HS-27A (cell line): ENCODE data around the gene GBA3.

ENCODE experiments used
- DNase-seq: peaks from one replicate; pipeline ENCODE4 v3.0.0-alpha.2; 2012; ENCODE audit warnings: low read depth, missing footprints

Gene GBA3

DNA sequence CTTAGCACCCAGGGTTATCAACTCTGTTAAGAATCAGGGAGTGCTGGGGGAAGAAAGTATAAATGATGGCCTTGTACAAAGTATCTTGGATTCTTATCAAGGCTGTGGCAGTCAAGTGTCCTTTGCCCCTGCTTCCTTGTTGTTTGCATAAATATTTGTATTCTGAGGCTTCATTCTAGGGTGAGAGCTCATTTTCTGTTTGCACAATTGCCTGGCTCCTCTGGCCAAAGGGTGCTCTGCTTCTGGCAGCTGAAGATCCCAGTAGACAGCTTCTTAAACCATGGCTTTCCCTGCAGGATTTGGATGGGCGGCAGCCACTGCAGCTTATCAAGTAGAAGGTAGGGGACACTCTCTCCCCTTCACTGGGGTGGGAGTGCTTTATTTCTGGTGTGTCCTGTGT is at the start of gene GBA3:
Gene GBA3 (plus strand): TSS at position 202 of the 400 bp plus-strand sequence.
- no peak for DNase-seq

DNA sequence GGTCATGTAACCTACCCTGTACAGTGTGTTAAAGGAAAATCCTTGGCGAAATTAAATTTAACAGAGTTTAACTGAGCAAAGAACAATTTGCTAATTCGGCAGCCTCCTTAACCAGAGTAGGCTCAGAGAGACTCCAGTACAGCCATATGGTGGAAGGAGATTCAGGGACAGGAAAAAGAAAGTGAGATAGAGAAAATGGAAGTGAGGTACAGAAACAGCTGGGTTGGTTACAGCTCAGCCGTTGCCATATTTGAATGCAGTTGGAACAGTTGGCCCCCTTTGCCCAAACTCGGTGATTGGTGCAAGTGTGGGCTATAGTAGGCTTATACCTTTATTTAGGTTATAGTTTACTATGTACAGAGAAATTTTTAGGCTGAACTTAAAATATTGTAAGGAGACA is 48.8 kb upstream of the GBA3 start:
- no peak for DNase-seq

DNA sequence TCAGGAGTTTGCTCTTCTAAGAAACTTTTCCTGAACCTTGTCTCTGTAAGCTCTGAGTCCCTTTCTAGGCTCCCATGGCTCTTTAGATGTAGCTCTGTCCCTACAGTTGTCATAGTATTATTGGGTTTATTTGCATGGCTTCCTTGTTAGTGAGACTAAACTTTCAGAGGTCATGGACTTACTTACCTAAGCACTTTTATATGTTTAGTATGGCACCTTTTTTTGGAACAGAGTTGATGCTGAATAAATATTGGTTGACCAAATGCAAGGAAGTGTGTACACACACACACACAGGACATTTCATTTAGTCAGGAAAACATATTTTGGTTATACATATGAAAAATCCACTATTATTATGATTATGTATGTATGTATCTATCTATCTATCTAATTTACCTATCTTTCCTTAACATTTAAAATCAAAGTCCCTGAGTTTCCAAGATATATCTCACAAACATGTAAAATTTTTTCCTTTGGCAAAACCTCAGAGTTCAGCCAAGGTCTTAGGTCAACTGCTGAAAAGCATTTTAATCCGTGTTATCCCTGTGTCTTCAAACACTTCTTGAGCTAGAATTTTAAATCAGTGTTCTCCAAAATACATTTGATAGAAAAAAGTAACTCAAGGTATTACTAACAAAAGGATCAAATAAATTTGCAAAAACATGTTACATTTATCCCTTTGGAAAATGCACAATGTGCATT is 47.1 kb upstream of the GBA3 start:
- DNase-seq: no peak

DNA sequence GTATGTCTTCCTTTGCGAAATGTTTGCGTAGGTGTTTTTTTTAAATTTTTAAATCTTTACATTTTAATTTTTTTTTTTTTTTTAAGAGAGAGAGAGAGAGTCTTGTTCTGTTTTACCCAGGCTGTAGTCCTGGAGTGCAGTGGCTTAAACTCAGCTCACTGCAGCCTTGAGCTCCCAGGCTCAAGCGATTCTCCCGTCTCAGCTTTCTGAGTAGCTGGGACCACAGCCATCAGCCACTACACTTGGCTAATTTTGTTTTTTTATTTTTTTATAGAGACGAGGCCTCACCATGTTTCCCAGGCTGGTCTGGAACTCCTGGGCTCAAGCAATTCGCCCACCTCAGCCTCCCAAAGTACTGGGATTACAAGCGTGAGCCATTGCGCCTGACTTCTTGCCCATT is 43.7 kb upstream of the GBA3 start:
- DNase-seq: no peak

DNA sequence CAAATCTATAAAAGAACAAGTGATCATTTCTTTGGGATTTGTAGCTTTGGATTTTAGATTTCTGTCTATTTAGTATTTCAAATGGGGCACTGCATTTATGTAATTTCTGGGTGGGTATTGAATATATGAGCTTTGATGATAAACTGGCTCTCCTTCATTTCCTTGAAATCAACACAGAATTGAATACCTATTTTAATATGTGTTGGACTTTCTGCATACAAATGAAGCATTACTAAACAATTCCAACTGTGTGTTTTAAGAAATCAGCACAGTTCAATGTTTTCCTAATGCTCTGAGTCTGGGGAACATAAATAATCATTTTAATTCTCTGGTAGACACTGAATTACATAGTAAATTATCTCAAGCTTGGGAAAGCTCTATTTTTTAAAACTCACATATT is 42.0 kb upstream of the GBA3 start:
- no peak for DNase-seq

DNA sequence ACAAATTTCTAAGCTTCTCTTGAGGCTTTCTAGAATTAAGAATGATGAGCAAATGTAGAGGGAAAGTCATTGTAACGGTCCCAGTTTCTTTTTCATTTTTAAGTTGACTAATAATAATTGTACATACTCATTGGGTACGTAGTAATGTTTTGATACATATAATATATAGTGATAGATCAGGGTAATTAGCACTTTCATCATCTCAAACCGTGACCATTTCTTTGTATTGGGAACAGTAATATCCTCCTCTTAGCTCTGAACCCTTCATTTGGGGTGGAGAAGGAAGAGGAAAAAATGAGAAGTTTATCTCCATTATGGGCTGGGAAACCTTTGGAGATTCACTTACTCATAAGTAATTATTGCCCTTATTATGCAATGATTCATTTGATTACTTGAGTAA is 39.0 kb upstream of the GBA3 start:
- no peak for DNase-seq

DNA sequence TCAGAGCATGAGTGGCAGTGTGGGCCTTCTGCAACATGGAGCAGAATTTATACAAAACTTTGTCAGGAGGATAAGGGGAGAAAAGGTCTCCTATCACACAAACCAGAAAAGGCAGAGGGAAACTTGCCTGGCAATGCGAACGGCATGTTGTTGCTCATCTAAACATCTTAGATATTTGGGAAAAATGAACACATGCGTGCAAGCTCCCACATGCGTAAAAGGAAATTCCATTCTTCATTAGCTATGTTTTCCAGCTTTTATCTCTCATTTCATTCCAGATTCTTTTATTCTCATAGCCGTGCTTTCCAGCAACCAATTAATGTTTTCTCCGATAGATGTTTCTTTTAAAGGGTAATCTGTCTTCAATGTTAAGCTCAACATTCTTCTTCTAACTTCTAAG is 31.3 kb upstream of the GBA3 start:
- no peak for DNase-seq

DNA sequence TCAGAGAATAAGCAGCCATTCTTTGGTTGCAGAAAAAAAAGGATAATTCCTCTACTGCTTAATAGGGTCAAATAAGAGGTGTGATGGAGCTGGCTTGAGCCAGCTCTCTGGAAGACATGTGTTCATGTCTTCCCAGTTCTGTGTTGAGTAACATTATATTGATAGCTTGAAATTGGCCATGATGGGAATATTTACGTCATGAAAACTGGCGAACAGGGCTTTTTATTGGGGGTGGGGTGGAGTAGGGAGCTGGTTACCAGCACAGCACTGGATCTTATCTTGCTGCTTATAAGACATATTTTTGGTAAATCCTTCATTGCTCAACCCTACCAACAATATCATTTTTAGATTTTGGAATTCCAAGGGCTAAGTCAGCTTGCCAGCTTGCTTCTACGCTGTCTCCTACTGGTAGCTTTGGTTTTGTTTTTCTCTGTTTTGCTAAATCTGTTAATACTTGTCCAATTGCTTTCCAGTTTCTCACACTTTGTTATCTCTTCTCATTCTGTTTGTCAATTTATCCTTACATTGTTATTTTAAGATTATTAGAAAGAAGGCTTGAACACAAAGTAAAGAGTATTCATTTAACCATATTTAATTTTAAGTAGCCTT is 25.3 kb upstream of the GBA3 start:
- DNase-seq: no peak

DNA sequence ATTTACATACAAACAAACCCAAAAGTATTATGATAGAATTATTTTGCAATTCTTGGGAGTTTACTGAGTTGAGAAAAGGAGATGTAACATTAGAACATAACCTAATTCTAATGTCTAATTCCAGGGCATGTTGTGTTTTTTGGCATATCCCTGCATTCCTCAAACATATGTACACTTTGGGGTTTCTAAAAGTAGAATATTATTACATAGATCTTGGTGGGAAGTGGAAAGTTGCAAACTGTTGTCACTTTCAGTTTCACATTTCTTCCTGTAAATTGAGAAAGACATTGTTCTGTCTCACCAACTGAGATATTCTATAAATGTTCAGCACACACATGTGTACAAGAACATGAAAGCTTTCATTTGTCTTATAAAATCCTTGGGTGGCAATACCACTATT is 24.4 kb upstream of the GBA3 start:
- DNase-seq: no peak

DNA sequence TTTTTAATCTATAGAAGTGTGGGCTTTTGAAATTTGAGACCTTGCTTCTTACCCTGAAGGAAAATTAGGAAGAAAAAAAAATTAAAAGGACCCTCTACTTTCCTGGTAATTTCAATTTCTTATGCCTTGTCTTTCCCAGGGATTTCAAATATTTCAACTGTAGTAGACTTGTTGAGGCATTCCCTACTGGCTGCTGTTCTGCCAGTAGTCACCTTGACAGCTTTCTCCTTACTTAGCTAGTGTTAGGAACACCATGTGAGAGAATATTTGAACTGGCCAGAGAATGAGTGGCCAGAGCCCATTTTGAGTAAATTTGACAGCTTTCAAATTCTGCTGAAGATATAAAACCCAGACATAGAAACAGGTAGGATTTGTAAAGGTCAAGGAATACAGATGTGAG is 24.0 kb upstream of the GBA3 start:
- DNase-seq: no peak

DNA sequence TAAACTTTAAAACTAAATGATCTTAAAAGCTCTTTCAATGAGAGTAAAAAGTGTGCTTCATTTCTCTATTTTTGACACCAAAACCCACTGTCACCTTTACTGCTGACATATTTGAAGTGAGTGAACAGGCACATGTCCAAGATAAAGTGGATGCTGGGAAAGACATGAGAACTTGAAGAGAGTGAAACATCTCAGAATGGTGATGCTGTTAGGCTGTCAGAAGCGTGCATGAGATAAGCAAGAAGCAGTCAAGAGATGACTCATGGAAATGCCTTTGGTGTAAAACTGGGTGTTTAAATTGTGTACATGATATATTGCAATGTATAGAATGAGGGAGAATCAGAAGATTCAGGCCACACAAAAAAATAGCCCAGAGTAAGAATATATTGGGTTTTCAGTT is 21.8 kb upstream of the GBA3 start:
- DNase-seq: no peak

DNA sequence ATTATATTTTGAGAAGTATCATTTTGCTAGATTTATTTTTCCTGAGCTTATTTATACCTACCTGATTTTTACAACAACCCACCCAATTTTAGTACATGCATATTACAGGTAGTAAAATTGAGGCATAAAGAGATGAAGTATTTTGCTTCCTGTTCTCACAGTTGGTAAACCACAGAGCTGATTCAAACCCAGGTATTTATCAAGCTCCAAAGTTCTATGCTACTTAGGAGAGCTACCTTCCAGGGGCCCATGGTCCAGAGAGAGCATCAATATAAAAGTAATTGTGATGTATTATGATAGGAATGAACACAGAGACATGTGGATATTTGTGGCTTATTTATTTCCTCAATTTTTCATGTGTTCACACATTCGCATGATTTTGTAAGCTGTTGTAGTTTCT is 20.2 kb upstream of the GBA3 start:
- no peak for DNase-seq

DNA sequence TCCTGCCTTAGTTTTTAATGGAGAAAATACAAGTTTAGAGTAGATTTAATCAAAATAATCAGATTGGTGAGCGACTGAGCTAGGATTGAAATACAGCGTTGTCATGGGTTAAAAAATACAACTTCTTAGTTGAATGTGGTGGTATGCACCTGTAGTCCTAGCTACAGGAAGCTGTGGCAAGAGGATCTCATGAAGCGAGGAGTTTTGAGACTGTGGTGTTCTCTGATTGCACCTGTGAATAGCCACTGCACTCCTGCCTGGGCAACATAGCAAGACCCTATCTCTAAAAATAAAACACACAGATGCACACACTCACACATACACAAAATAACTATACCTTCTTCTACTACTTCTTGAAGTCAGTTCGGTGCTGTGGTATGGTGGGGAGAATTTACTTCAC is 19.8 kb upstream of the GBA3 start:
- DNase-seq: no peak

DNA sequence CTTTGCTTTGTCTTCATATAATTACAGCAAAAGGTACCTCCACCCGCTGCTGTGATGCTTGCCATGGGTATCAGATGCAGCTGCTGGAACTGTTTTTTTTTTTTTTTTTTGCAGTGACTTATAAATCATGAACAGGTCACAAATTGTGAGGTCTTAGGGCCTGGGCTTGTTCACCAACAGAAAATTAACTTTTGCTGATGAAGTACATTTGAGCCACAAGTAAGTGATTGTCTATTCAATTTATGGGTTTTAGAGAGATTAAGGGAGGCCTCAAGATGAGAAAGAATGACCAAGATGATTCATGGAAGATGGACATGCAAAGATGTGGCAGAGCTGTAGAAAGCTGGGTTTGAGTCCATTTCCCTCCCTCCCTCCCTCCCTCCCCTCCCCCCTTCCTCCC is 18.0 kb upstream of the GBA3 start:
- no peak for DNase-seq

DNA sequence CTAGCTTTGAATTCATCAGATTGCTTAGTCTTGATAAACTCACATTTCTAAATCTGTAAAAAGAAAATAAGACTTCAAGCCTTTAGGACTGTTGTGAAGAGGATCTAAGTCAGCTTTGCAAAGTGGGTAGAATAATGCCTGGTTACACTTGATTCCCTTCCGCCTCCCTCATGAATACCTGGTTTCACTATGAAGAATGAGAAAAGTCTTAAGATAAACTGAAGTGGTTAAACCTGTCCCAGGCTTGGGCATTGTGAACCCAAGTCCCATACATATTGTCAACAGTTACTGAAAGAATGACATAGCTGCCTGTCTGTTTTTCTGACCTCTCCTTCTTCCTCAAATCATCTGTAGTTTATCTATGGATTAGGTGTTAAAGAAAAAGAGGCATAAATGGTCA is 16.7 kb upstream of the GBA3 start:
- DNase-seq: no peak

DNA sequence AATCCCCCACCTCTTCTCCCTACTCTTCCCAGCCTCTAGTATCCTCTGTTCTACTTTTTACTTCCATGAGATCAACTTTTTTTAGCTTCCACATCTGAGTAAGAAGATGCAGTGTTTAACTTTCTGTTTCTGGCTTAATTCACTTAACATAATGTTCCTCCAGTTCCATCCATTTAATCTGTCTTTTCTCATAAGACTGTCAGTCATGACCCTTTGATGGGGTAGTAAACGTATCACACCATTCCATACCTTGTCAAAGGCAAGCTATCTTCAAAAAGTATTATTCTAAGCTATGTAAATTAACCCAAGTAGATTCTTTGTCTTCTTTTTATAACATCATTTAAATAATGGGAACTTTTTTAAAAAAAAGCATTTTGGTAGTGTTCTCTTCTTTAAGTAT is 15.0 kb upstream of the GBA3 start:
- no peak for DNase-seq

DNA sequence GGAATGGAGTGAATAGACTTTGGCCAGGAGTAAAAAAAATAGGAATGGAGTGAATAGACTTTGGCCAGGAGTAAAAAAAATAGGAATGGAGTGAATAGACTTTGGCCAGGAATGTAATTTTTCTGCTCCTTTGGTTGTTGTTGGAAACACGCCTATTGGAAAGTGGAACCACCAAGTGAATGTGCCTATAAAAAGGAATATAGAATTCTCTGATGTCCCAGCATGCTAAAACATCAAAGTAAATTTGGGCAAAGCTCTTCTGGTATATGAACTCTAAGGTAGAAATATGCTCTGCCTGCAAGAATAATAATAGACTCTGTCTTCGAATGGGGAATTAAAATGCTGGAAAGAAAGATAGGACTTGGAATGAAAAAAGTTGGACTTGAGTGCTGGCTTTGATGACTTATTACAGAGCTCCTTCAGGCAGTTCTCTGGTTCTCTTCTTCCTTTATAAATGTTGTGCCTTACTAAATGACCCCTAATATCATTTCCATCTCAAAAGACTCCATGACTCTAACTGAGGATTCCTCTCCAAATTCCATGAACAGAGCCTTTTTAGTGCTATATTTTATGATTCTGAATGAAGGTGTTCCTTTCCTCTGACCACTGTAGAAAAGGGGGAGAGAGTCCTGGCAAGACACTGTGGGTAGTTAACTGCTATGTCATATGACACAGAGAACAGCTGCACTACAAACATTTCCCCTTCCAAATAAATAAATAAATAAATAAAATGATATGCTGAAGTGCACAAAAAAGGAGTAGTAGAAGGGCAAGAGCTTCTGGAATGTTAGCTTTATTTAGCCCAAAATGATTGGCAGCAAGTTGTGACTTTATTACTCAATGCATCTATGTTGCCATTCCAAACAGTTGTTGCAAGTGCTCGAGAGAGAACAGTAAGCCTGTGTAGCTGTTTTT is 13.5 kb upstream of the GBA3 start:
- no peak for DNase-seq

DNA sequence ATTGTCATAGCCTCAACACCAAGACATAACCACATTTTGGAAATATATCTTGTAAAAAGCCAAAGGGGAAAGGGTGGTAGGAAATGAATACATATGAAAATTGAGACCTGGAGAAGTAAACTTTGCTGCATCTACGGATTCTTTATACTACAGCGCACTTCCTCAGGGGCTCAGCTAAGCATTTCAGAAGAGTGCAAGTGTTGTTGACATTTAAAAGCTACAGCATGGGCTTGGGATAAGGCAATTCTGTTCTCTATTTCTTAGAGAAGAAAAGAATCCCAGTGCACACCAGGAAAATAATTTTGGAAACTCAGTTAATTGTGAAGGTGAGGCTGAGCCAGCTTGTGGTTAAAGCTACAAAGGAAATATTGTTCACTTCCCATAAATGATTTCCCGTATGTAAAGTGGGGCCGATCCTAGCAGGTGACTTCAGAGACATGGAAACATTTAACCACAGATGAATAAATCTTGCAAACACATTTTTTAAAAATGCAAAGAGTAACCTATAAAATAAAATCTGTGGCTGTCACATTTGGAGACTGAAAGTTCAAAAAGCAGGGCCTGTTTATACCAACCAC is 12.6 kb upstream of the GBA3 start:
- DNase-seq: no peak

DNA sequence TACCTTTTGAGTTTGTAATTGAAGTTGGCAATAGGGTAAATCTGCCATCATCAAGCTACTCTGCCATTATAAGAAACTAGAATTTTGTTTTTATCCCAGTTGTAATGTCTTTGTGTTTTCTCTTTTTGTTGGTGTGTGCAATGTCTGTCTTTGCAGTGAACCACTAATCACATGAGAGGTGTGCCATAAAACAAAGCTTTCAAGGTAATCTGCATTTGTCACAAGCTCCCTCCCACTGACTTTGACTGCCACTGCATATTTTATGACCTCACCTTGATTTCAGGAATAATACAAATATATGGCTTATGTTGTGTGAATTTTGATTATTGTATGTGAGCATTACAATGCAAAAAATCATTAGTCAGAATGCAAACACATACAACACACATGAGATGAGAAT is 9.0 kb upstream of the GBA3 start:
- DNase-seq: no peak

DNA sequence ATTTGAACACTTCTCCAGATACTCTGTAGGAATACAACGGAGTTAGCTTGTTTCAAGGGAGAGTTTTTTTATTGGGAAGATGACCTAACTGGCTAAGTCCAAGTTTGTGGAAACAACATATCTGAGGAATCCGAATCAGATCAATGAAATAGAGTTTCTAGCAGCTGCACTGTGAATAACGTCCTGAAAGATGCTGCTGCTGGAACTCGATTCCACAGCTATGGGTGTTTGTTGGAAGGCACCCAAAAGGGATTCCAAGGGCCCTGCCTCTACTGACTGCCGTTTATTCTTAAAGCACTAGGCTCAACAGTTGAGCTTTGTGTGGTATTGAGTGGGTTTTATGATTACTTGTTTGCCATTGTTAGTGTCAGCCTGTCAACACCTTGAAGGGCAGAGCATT is 6.6 kb upstream of the GBA3 start:
- DNase-seq: no peak

DNA sequence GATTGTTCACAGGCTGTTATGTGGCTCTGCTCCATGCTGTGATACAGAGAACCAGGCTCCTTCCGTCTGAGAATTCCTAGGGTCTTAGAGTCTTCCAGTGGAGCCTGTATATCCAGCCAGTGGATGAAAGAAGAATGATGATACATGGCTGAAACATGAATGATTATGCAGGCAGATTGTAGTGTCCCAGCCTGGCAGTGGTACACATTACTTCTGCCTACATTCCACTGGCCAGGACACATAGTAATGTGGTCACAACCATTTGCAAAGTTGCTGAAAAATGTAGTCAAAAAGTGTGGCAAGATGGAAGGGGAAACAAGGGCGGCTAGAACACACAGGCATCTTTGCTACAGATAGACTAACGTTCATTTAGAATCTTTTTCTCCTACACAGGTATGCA is 4.5 kb upstream of the GBA3 start:
- peak; percentile 38 for DNase-seq

DNA sequence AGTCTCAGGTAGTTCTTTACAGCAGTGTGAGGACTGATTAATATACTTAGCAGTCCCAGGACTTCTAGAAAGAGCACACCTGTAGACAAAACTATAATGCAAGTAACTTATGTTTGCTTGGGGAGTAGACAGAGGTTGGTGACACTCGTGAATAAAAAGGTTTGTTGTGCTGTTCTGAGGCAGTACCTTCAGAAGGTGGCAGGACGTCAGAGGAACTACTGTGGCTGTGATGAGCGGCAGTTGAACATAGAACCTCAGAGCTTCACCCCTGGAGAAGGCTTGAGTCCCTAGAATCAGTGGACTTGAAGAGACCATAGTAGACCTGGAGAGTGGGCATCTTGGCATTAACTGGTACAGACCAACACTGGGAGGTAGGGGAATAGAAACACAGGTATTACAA is 3.3 kb upstream of the GBA3 start:
- no peak for DNase-seq

DNA sequence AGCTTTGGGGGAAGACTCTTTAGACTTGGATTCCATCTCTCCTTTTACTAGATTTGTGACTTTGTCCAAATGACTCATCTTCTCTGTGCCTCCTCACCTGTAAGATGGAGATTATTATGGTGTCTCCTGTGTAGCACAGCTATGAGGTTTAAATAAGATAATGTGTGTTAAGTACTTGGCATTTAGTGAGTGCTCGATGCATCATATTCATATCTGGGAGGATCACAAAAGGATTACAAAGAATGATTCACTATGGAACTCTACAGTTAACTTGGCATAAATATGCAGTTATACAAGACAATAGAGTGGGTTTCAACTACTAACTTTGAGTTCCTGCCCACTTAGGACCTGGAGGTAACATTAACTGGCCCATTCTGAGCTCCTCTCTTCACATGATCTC is 2.3 kb downstream of the GBA3 start:
- DNase-seq: no peak
